Keratinocyte (primary cell): Measurements from ENCODE around the gene CACFD1. TPM values are rescaled to one million over a fixed set of nuclear protein-coding genes. Genes with fewer than 3 reads are reported as not detected.

Experiments used
- DNase-seq: peaks from one replicate; pipeline ENCODE4 v3.0.0-alpha.2; 2011; ENCODE audit warnings: low read depth, missing footprints, low spot score
- FAIRE-seq: peaks from 2 replicates; lab custom pipeline; 2011; peaks lifted over from hg19 to GRCh38; lab: Jason Lieb, UNC
- H2AFZ ChIP-seq: 2 replicates; pipeline ENCODE4 v1.6.0; 2012; ENCODE audit warnings: low read length, control low read depth, inconsistent platforms; ENCODE audit not compliant: control insufficient read depth
- H3K27ac ChIP-seq: 2 replicates; pipeline ENCODE4 v1.5.1; 2011; ENCODE audit warnings: low read length; ENCODE audit not compliant: control insufficient read depth, insufficient read depth
- H3K27me3 ChIP-seq: 3 replicates; pipeline ENCODE4 v1.6.0; 2011; ENCODE audit warnings: low read length; ENCODE audit not compliant: control insufficient read depth, insufficient read depth; ENCODE audit errors: extremely low read depth
- H3K36me3 ChIP-seq, 2 experiments: 2 replicates in 1 of 2; 3 replicates in 1 of 2; pipeline ENCODE4 v1.5.1; 2011; ENCODE audit warnings: low read length in 2 of 2, mild to moderate bottlenecking in 1 of 2; ENCODE audit not compliant: control insufficient read depth in 2 of 2, insufficient read depth in 2 of 2; ENCODE audit errors: extremely low read depth in 1 of 2
- H3K4me1 ChIP-seq: 3 replicates; pipeline ENCODE4 v1.5.1; 2011; ENCODE audit warnings: low read length; ENCODE audit not compliant: control insufficient read depth, insufficient read depth; ENCODE audit errors: extremely low read depth
- H3K4me2 ChIP-seq: 3 replicates; pipeline ENCODE4 v1.6.0; 2011; ENCODE audit warnings: low read depth, low read length; ENCODE audit not compliant: control insufficient read depth, insufficient read depth; ENCODE audit errors: extremely low read depth
- H3K4me3 ChIP-seq, 3 experiments: fragments of 200-600 bp in 1 of 3; sonication (generic) in 1 of 3; 2 replicates in 2 of 3; 3 replicates in 1 of 3; pipeline ENCODE4 v1.5.1; 2011 to 2016; ENCODE audit warnings: low read length in 3 of 3, mild to moderate bottlenecking in 3 of 3, control low read depth in 2 of 3, inconsistent platforms in 1 of 3, low read depth in 1 of 3, mixed read lengths in 1 of 3, mixed run types in 1 of 3, moderate library complexity in 1 of 3; ENCODE audit not compliant: control insufficient read depth in 2 of 3, insufficient read depth in 2 of 3; ENCODE audit errors: extremely low read depth in 1 of 3
- H3K79me2 ChIP-seq: 2 replicates; pipeline ENCODE4 v1.6.0; 2012; ENCODE audit warnings: low read length; ENCODE audit not compliant: control insufficient read depth, insufficient read depth
- H3K9ac ChIP-seq: 3 replicates; pipeline ENCODE4 v1.6.0; 2011; ENCODE audit warnings: low read length; ENCODE audit not compliant: control insufficient read depth, insufficient read depth; ENCODE audit errors: extremely low read depth
- H3K9me1 ChIP-seq: 3 replicates; pipeline ENCODE4 v1.6.0; 2011; ENCODE audit warnings: low read length; ENCODE audit not compliant: control insufficient read depth, insufficient read depth; ENCODE audit errors: extremely low read depth
- H3K9me3 ChIP-seq: 2 replicates; pipeline ENCODE4 v1.5.1; 2012; ENCODE audit warnings: low read depth, low read length; ENCODE audit not compliant: control insufficient read depth
- H4K20me1 ChIP-seq: 3 replicates; pipeline ENCODE4 v1.6.0; 2011; ENCODE audit warnings: low read length; ENCODE audit not compliant: control insufficient read depth, insufficient read depth; ENCODE audit errors: extremely low read depth
- EZH2 ChIP-seq: IDR thresholded peaks from one replicate; pipeline ENCODE4 v1.6.1; 2012; ENCODE audit warnings: inconsistent platforms, mild to moderate bottlenecking, low read length, moderate library complexity
- dilution Hi-C: fragments of 300-500 bp; cut with MboI; formaldehyde crosslinking; loops from one replicate; pipeline ENCODE4 v1.7.0; 2020; ENCODE audit warnings: low sequenced_read_pairs; ENCODE audit not compliant: extremely low pct_ligation_motif_present
- polyA plus RNA-seq, 5 experiments: library from polyadenylated mRNA; depleted of rRNA in 3 of 5; stranded (reverse) in 3 of 5; stranded (forward) in 1 of 5; unstranded in 1 of 5; fragments of >200 nt; gene quantifications; 1 replicate in 1 of 5; 2 replicates in 3 of 5; 3 replicates in 1 of 5; pipeline versions ENCODE4 v1.2.1 to v1.2.3, GENCODE V29; 2011 to 2012; ENCODE audit warnings: missing spikeins in 2 of 5, low read depth in 1 of 5, low replicate concordance in 1 of 5
- TF ChIP-seq, protein P1 (sequence below), 3 experiments: IDR thresholded peaks in 1 of 3; conservative IDR thresholded peaks in 1 of 3; optimal IDR thresholded peaks in 1 of 3; 2 replicates in 2 of 3; 3 replicates in 1 of 3; pipeline versions ENCODE3 to v1.5.1; 2011; ENCODE audit warnings: low read length in 3 of 3, mild to moderate bottlenecking in 3 of 3, moderate library complexity in 2 of 3, control low read depth in 1 of 3, inconsistent platforms in 1 of 3; ENCODE audit not compliant: insufficient read depth in 2 of 3; ENCODE audit errors: extremely low read depth in 1 of 3

Gene CACFD1
- polyA plus RNA-seq, 1 donor (not counting 4 experiments of a cell fraction or from before 2014, with no cell fraction given) = 3.4 TPM

DNA sequence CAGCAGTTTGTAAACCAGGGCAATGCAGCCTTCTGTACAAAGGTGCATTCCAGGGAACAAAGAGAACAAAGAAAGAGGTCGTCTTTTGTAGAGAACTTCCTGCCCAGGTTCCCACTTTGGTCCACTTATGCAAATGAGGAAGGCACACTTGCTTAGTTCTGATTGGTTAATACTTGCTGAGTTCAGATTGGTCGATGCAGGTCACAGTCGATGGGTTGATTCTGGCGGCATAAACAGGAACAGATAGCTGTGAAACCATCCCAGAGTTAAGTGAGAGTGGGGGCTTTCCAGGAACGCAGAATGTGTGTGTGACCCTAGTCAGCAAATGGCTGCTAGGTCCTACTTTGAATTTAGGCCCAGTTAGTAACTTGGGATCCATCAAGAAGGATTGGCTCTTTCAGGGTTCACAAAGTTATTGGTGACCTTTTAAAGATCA is 39.4 kb upstream of the CACFD1 start:
- Histone ChIP-seq H3K9me3 (no peaks in the 10 kb centered on the region), H3K27ac (no peak overlapping the region), H2AFZ (no peak overlapping the region), H3K79me2 (peaks cover 22% of the 10 kb centered on the region), H3K9ac (no peak overlapping the region), H3K9me1 (no peaks in the 10 kb centered on the region), H3K36me3 (peaks cover 2 to 4% of the 10 kb centered on the region in 2 experiments), H4K20me1 (no peaks in the 10 kb centered on the region), H3K4me1 (peaks cover 14% of the 10 kb centered on the region), H3K27me3 (peaks cover 2% of the 10 kb centered on the region), H3K4me3 (no peak overlapping the region), H3K4me2 (no peak overlapping the region)
- no peak for FAIRE-seq
- TF ChIP-seq, protein P1, sequence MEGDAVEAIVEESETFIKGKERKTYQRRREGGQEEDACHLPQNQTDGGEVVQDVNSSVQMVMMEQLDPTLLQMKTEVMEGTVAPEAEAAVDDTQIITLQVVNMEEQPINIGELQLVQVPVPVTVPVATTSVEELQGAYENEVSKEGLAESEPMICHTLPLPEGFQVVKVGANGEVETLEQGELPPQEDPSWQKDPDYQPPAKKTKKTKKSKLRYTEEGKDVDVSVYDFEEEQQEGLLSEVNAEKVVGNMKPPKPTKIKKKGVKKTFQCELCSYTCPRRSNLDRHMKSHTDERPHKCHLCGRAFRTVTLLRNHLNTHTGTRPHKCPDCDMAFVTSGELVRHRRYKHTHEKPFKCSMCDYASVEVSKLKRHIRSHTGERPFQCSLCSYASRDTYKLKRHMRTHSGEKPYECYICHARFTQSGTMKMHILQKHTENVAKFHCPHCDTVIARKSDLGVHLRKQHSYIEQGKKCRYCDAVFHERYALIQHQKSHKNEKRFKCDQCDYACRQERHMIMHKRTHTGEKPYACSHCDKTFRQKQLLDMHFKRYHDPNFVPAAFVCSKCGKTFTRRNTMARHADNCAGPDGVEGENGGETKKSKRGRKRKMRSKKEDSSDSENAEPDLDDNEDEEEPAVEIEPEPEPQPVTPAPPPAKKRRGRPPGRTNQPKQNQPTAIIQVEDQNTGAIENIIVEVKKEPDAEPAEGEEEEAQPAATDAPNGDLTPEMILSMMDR (optimal IDR thresholded peaks at IDR 0.05 in 1 of 3, IDR thresholded peaks at IDR 0.05 in 1 of 3, conservative IDR thresholded peaks at IDR 0.05 in 1 of 3; ENCODE audit: extremely low read depth in 1 of 3, insufficient read depth in 2 of 3, low read length in 3 of 3) = no peak
- no peak for TF ChIP-seq EZH2
- dilution Hi-C loops = no loop called here
- no peak for DNase-seq

DNA sequence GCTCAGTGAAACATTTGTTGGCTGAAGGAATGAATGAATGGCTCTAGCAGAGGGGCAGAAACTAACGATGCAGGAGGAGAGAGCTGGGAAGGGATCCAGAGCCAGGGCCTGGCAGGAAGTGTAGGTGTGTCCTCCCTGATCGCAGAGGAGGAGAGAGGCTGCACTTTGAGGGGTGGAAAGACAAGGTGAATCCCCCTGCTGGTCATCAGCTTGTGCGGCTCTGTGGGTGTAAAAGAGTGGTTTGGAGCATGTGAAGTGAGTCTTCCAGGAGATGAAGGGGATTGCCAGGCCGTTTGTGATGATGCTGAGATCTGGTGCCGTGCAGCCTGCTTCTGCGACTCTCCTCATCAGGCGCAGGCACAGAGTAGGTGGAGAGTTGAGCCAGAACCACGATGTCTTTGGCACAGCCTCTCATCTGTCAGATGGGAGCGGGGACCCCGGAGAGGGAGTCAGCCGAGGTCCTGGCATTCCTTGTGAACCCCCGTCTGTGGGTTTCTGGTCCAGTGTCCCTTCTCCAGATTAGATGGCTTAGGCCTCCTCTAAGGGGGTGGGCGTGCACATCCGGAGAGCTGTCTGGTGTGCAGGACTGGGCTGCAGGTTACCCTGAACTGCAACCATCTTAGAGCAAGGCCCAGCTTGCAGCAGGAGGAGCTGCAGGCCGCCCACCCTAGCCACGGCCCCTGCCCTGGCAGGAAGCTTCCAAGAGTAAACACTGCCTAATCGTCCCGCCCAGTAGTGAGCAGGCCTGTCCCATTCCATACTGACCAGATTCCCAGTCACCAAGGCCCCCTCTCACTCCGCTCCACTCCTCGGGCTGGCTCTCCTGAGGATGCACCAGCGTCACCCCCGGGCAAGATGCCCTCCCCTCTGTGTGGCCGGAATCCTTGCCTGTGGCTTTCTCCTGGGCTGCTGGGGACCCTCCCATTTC is 37.9 kb upstream of the CACFD1 start, which contains the start of gene ADAMTS13:
Gene ADAMTS13, plus strand, starts transcription at position 753 of the 928 bp plus-strand sequence. Its CDS starts 77 bp downstream, at position 830.
- no peak within 1 kb of the TSS for H3K9ac ChIP-seq

More for the DNA sequence above, 37.9 kb upstream of the CACFD1 start, which contains the start of gene ADAMTS13:
- Histone ChIP-seq H3K27ac (no peak within 1 kb of the TSS), H3K4me3 (no peak within 1 kb of the TSS), H3K9me3 (no peaks in the 10 kb centered on the region), H3K27me3 (peaks cover 4% of the 10 kb centered on the region), H3K4me1 (peaks cover 8% of the 10 kb centered on the region), H2AFZ (no peak within 1 kb of the TSS), H3K79me2 (peaks cover 7% of the 10 kb centered on the region), H3K4me2 (no peak within 1 kb of the TSS), H4K20me1 (no peaks in the 10 kb centered on the region), H3K9me1 (no peaks in the 10 kb centered on the region), H3K36me3 (no peaks in the 10 kb centered on the region)
- FAIRE-seq = no peak
- DNase-seq = no peak
- dilution Hi-C loops = no loop called here
- TF ChIP-seq, protein P1 (optimal IDR thresholded peaks at IDR 0.05 in 1 of 3, IDR thresholded peaks at IDR 0.05 in 1 of 3, conservative IDR thresholded peaks at IDR 0.05 in 1 of 3; ENCODE audit: extremely low read depth in 1 of 3, insufficient read depth in 2 of 3, low read length in 3 of 3) = peak in 2 of 3 experiments; percentile 16 to 26
- no peak for TF ChIP-seq EZH2
